ENCODE measurements around the gene IPCEF1. TPM values are rescaled to one million over a fixed set of nuclear protein-coding genes. Genes with fewer than 3 reads are reported as not detected.

Gene IPCEF1
- total RNA-seq, 1 donor from 2014 or later = 2.0 TPM

DNA sequence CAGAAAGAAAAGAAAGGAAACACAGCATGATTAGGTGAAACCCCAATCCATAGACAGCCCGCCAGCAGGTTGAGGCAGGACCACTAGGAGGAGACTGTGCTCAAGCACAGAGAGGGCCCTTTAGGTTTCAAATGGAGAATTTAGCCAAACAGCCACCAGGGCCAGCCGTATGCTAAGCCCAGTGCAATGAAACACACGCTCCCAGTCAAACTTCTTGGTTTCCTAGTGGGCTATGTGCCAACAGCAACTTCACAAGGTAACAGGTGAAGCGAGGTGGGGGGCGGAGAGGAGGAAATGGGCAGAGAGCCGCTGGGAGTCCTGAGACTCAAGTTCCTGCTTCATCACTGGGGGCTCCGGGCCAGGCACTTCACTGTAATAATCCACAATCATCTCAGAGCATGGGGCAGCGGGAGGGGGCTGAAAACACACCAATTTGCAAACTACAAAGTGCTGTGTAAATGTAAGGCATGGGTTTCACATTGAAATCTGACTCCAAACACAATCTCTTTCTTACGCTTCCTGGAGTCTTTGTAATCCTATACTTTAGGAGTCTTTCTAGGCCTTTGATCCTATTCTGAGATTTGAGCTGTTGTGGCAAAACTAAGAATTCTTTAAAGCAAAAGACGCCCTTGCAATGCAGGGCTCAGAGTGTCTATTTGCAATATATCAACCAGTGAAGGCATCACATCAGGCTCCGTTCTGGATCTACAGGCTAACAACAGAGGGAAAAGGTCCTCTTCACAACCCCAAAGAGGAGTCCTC lies 200.3 kb downstream of the IPCEF1 start:
- H3K27ac ChIP-seq = no peak overlapping the region
- no peaks in the 10 kb centered on the region for H3K9me3 ChIP-seq
- no peak for DNase-seq (ENCODE audit: extremely low spot score in 2 of 2)
- no peak overlapping the region for H3K4me3 ChIP-seq
- no peaks in the 10 kb centered on the region for H3K4me1 ChIP-seq
- H3K36me3 ChIP-seq = no peaks in the 10 kb centered on the region
- intact Hi-C loops (cut with DNase I) = loop anchor here (10.0 kb wide), 1 partner anchor 118 kb away; no protein-coding TSS in a partner anchor
- no peaks in the 10 kb centered on the region for H3K27me3 ChIP-seq
- TF ChIP-seq POLR2A (IDR thresholded peaks at IDR 0.05) = no peak
- TF ChIP-seq, protein P1, sequence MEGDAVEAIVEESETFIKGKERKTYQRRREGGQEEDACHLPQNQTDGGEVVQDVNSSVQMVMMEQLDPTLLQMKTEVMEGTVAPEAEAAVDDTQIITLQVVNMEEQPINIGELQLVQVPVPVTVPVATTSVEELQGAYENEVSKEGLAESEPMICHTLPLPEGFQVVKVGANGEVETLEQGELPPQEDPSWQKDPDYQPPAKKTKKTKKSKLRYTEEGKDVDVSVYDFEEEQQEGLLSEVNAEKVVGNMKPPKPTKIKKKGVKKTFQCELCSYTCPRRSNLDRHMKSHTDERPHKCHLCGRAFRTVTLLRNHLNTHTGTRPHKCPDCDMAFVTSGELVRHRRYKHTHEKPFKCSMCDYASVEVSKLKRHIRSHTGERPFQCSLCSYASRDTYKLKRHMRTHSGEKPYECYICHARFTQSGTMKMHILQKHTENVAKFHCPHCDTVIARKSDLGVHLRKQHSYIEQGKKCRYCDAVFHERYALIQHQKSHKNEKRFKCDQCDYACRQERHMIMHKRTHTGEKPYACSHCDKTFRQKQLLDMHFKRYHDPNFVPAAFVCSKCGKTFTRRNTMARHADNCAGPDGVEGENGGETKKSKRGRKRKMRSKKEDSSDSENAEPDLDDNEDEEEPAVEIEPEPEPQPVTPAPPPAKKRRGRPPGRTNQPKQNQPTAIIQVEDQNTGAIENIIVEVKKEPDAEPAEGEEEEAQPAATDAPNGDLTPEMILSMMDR (IDR thresholded peaks at IDR 0.05) = peak in 2 of 3 experiments; percentile 19 to 39
- no peak for TF ChIP-seq POLR2AphosphoS5 (IDR thresholded peaks at IDR 0.05; ENCODE audit: insufficient read depth in 1 of 2, low read depth in 1 of 2)

DNA sequence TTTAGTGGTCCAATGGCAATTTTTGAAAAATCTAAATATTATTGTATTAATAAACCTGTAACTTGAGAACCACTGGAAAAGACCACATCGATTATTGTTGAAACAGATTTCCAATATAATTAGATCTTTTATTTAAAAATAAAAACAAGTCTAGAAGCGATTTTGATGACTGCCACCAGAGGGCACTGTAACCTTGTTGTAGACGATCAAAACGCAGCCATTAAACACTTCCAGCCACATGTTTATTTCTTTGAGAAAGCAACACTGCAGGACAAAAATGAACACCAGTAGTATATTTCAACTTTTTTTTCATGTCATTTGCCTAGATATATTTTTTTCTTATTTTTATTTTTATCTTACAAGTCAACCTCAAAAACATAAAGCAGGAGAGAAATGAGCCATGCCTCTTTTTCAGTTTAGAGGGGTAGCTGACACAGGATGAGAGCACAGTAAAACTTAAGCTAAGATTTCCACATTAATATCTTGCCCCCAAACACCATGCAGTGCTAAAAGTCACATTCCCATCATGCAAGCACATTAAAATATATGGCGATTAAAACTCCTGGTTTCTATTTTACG lies 202.1 kb downstream of the IPCEF1 start:
- H3K27ac ChIP-seq = no peak overlapping the region
- H3K36me3 ChIP-seq = no peaks in the 10 kb centered on the region
- no peaks in the 10 kb centered on the region for H3K9me3 ChIP-seq
- no peaks in the 10 kb centered on the region for H3K4me1 ChIP-seq
- intact Hi-C loops (cut with DNase I) = loop anchor here (10.0 kb wide), 1 partner anchor 120 kb away; no protein-coding TSS in a partner anchor
- no peak for DNase-seq (ENCODE audit: extremely low spot score in 2 of 2)
- H3K27me3 ChIP-seq = no peaks in the 10 kb centered on the region
- TF ChIP-seq POLR2AphosphoS5 (IDR thresholded peaks at IDR 0.05; ENCODE audit: insufficient read depth in 1 of 2, low read depth in 1 of 2) = peak in 1 of 2 donors; percentile 60
- TF ChIP-seq POLR2A (IDR thresholded peaks at IDR 0.05) = no peak
- TF ChIP-seq, protein P1 (IDR thresholded peaks at IDR 0.05) = peak; percentile 45 to 85 (median 48)
- no peak overlapping the region for H3K4me3 ChIP-seq

DNA sequence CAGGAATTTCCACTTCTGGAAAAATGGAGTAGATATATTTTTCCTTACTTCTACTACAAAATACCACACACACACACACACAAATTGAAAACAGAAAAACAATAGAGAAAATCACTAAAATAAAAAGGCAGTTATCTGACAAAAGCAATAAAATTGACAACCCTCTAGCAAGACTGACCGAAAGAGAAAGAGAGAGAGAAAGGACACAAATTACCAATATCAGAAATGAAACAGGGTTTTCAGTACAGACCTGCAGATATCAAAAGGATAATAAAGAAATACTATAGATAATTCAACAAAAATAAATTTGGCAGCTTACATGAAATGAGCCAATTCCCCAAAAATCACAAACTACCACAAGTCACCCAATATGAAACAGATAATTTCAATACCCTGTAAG lies 212.8 kb downstream of the IPCEF1 start:
- no peaks in the 10 kb centered on the region for H3K36me3 ChIP-seq
- no peak overlapping the region for H3K27ac ChIP-seq
- DNase-seq (ENCODE audit: extremely low spot score in 2 of 2) = no peak
- H3K27me3 ChIP-seq = no peaks in the 10 kb centered on the region
- H3K4me3 ChIP-seq = no peak overlapping the region
- no peaks in the 10 kb centered on the region for H3K4me1 ChIP-seq
- H3K9me3 ChIP-seq = no peaks in the 10 kb centered on the region
- intact Hi-C loops (cut with DNase I) = no loop called here
- TF ChIP-seq, protein P1 (IDR thresholded peaks at IDR 0.05) = no peak

DNA sequence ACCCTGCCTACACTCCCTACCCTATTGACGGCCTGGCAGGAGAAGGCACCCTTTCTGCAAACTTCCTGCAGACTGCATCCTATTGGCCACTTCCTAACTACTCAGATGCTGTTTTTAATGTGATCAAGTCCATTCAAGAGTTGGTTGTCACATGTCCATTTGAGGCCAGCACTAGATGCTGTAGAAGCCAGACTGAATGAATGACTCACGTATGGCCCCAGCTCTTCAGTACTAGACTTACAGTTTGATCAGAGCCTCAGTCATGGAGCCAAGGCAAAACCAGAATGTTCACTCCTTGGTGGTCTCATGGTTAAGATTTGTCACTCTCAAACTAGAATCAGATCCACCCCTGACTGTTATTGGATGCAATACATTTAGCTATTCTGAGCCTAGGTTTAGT lies 215.9 kb downstream of the IPCEF1 start:
- H3K4me1 ChIP-seq = no peaks in the 10 kb centered on the region
- H3K27me3 ChIP-seq = no peaks in the 10 kb centered on the region
- no peak overlapping the region for H3K4me3 ChIP-seq
- H3K27ac ChIP-seq = no peak overlapping the region
- no peaks in the 10 kb centered on the region for H3K36me3 ChIP-seq
- intact Hi-C loops (cut with DNase I) = no loop called here
- H3K9me3 ChIP-seq = no peaks in the 10 kb centered on the region
- no peak for DNase-seq (ENCODE audit: extremely low spot score in 2 of 2)
- TF ChIP-seq POLR2A (IDR thresholded peaks at IDR 0.05) = no peak
- TF ChIP-seq, protein P1 (IDR thresholded peaks at IDR 0.05) = no peak

DNA sequence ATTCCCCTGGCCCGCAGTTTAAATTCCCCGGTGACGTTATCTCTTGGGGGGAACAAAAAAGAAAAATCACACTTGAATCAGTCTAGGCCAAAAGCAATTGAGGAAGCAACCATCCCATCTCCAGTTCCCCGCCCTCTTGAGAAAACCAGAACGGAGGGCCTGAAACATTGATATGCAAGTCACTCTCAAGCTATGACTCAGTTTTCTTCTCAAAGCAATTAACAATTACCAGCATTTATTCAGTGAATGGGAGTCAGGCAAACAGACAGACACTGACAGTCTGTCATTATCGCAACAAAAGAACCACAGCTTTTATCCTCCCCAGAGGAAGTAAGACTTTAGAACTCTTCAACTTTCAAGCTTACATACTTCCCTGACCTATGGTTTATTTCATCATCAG lies 216.7 kb downstream of the IPCEF1 start:
- TF ChIP-seq, protein P1 (IDR thresholded peaks at IDR 0.05) = no peak
- TF ChIP-seq POLR2A (IDR thresholded peaks at IDR 0.05) (no peak), POLR2AphosphoS5 (IDR thresholded peaks at IDR 0.05; ENCODE audit: insufficient read depth in 1 of 2, low read depth in 1 of 2) (no peak)
- no peak for DNase-seq (ENCODE audit: extremely low spot score in 2 of 2)
- Histone ChIP-seq H3K9me3 (no peaks in the 10 kb centered on the region), H3K4me1 (no peaks in the 10 kb centered on the region), H3K27ac (no peak overlapping the region), H3K4me3 (no peak overlapping the region), H3K27me3 (no peaks in the 10 kb centered on the region), H3K36me3 (no peaks in the 10 kb centered on the region)
- intact Hi-C loops (cut with DNase I) = no loop called here
